Activated naive CD8-positive, alpha-beta T cell treated with anti-CD3 and anti-CD28 coated beads, Interleukin-2, amount 50 U/mL, for 16 hours (primary cell): ENCODE data around the gene CALHM2.
"Not testable (repeated sequence)": the region's sequence is repeated elsewhere in the genome, so short reads cannot be mapped to it uniquely, and the experiment has no call there.

Experiments used
- DNase-seq: peaks from one replicate; pipeline ENCODE4 v3.0.0-alpha.2; 2020; ENCODE audit warnings: low read depth, low spot score

Gene CALHM2

DNA sequence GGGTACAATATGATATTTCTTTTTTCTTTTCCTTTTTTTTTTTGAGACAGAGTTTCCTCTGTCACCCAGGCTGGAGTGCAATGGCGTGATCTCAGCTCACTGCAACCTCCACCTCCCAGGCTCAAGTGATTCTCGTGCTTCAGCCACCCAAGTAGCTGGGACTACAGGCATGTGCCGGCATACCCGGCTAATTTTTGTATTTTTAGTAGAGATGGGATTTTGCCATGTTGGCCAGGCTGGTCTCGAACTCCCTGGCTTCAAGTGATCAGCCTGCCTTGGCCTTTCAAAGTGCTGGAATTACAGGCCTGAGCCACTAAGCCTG lies 35.1 kb downstream of the CALHM2 start:
- not testable (repeated sequence) for DNase-seq

DNA sequence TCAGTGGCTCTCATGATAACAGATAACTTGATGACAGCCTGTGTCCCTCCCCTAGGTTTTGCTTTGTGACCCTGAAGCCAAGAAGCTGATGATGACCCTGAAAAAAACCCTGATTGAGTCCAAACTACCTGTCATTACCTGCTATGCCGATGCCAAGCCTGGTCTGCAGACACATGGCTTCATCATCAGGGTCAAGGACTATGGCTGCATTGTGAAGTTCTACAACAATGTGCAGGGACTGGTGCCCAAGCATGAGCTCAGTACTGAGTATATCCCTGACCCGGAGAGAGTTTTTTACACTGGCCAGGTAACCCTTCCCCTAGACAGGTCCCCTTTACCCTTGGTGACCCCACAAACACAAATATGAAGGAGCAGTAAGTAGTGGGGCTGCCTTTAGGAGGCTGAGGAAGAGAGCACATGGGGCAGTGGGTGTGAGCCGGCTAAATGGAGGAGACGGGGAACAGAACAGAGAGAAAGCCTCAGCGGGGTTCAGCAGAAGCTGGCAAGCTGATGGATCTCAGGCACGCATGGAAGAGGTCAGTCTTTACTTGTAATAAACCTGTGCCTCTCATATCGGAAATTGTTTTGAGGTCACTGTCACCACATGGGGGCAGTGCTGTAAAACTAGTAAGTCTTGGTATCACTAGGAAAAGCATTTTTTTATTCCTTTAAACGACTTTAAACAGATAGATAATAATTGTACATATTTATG lies 35.6 kb downstream of the CALHM2 start:
- DNase-seq: no peak

DNA sequence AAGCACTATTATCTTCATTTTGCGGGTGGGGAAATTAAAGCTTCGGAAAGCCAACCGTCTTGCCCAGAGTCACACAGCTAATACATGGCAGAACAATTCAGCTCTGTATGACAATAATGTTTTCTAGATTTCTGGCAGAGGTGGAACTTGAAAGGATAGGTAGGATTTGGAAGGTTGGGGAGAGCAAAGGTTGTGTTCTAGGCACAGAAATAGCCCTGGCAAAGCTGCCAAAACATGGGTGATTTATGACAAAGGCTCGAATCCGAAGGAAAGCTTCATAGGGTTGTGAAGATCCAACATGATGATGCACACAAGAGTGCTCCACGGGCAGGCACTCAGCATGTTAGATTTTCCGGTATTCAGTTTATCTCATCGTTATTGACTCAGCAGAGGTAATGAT lies 36.6 kb downstream of the CALHM2 start:
- no peak for DNase-seq

DNA sequence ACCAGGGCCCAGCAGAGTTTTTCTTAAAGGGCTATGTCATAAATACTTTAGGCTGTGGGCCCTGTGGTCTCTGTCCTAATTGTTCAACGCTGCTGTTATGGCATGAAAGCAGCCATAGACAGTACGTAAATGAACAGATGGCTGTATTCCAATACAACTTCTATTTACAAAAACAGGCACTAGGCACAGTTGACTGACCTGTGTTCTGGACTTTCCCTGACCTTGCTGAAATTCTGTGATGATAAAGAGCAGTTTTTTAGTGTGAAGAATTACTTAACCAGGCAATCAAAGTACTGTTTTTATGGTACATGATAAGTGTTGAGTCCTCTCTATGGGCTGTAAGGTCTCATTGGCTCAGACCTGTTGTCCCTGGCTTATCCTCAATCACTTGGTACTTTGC lies 38.6 kb downstream of the CALHM2 start:
- DNase-seq: no peak

DNA sequence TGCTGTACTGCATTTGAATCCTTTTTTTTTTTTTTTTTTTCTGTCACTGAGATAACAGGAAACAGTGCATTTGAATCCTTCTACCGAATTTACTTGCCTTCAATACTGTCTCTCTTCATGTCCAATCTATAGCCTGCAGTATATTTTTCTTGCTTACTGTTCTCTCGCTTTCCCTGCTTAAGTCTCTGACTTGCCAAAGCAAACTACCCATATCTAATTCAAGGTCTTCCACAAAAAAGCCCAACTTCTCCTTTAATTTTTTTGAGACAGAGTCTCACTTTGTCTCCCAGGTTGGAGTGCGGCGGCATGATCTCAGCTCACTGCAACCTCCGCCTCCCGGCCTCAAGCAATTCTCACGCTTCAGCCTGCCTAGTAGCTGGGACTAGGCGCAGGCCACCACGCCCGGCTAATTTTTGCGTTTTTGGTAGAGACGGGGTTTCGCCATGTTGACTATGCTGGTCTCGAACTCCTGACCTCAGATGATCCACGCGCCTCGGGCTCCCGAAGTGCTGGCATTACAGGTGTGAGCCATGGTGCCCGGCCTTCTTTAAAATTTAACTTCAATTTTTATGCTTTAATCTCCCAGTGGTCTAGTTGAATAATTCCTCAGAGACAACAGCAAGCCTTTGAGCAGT lies 54.9 kb downstream of the CALHM2 start:
- no peak for DNase-seq

DNA sequence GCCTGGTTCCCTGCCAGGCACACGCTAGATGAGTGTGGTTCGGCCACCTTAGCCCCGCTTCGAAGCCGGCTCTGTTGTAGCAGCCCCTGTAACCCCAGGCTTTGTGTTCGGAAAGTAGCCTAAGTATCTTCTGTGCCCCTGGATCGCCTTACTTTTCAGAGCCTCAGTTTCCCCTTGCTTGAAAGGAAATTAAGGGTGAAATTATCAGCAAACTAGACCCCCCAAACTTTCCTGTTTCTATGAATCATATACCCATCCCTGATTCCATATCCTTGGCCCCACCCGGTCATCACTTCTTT lies 55.4 kb downstream of the CALHM2 start:
- no peak for DNase-seq
